ENCODE measurements around the gene C2.
A peak's percentile ranks its signal among the peaks of the same experiment; 100 is the strongest.
"Not testable (repeated sequence)": the region's sequence is repeated elsewhere in the genome, so short reads cannot be mapped to it uniquely, and the experiment has no call there.

Gene C2

GRCh38 chr6:31961616-31962015 lies 34.1 kb downstream of the C2 start:
- no peak for DNase-seq

GRCh38 chr6:31963921-31964320 lies 36.4 kb downstream of the C2 start:
- no peak for DNase-seq

GRCh38 chr6:31965700-31966099 lies 38.2 kb downstream of the C2 start:
- DNase-seq: no peak

GRCh38 chr6:31966506-31966905 lies 39.0 kb downstream of the C2 start:
- DNase-seq: no peak

- no peak for DNase-seq
Observed at GRCh38 chr6:31966997-31967925, 39.7 kb downstream of the C2 start.

GRCh38 chr6:31967926-31968320 lies 40.4 kb downstream of the C2 start:
- DNase-seq: no peak

GRCh38 chr6:31968326-31968725 lies 40.8 kb downstream of the C2 start:
- no peak for DNase-seq

- DNase-seq: no peak
Observed at GRCh38 chr6:31968791-31969711, 41.5 kb downstream of the C2 start.

- DNase-seq: no peak
Observed at GRCh38 chr6:31969712-31970603, 42.4 kb downstream of the C2 start.

- peak; percentile 75 for DNase-seq
Observed at GRCh38 chr6:31970604-31971271, 43.2 kb downstream of the C2 start.

GRCh38 chr6:31971279-31971992 lies 43.9 kb downstream of the C2 start:
- DNase-seq: no peak

- DNase-seq: peak; percentile 98
Observed at GRCh38 chr6:31971993-31972708, 44.6 kb downstream of the C2 start, which contains the start of gene DXO. TSS of gene DXO (minus strand) at chr6:31972138. CDS start at chr6:31971675, 463 bp downstream.

- no peak for DNase-seq
Observed at GRCh38 chr6:31972709-31973350, 45.3 kb downstream of the C2 start.

GRCh38 chr6:31976065-31976464 lies 48.5 kb downstream of the C2 start:
- DNase-seq: not testable (repeated sequence)

GRCh38 chr6:31977816-31978431 lies 50.4 kb downstream of the C2 start:
- DNase-seq: no peak

GRCh38 chr6:31978831-31979230 lies 51.3 kb downstream of the C2 start:
- no peak for DNase-seq

- DNase-seq: no peak
Observed at GRCh38 chr6:31979238-31979898, 51.9 kb downstream of the C2 start.

- not testable (repeated sequence) for DNase-seq
Observed at GRCh38 chr6:31980195-31980876, 52.8 kb downstream of the C2 start.

Data from NCI-H2029 (cell line).